Heart right ventricle (tissue), 16 donors: ENCODE results near the gene GPRASP3. TPM values are rescaled to one million over a fixed set of nuclear protein-coding genes. Genes with fewer than 3 reads are reported as not detected.

Experiments used
- ATAC-seq, 8 donors: fragments of 200-7000 bp; cut with Tn5 transposase; one replicate each; pipeline ENCODE4 v1.9.1; 2020; ENCODE audit warnings: mild to moderate bottlenecking in 8 of 8, moderate library complexity in 8 of 8, moderate number of reproducible peaks in 1 of 8
- DNase-seq, 2 donors: peaks; one replicate each; pipeline ENCODE4 v3.0.0-alpha.2; 2020
- H3K27ac ChIP-seq, 10 donors: fragments of 200-600 bp; sonication (generic) in 2 of 10; one replicate each; pipeline versions ENCODE4 v1.5.0 to v1.8.0; 2020 to 2022; ENCODE audit warnings: mild to moderate bottlenecking in 3 of 10
- H3K27me3 ChIP-seq, 7 donors: fragments of 200-600 bp; one replicate each; pipeline ENCODE4 v1.8.0; 2021 to 2022; ENCODE audit warnings: mild to moderate bottlenecking in 2 of 7
- H3K36me3 ChIP-seq, 9 donors: fragments of 200-600 bp; sonication (generic) in 1 of 9; one replicate each; pipeline versions ENCODE4 v1.5.0 to v1.8.0; 2020 to 2022; ENCODE audit warnings: mild to moderate bottlenecking in 2 of 9
- H3K4me1 ChIP-seq, 9 donors: fragments of 200-600 bp; sonication (generic) in 1 of 9; one replicate each; pipeline versions ENCODE4 v1.5.0 to v1.8.0; 2020 to 2022; ENCODE audit warnings: mild to moderate bottlenecking in 4 of 9
- H3K4me3 ChIP-seq, 10 donors: fragments of 200-600 bp; sonication (generic) in 2 of 10; one replicate each; pipeline versions ENCODE4 v1.5.0 to v1.8.0; 2020 to 2022; ENCODE audit warnings: mild to moderate bottlenecking in 7 of 10, moderate library complexity in 2 of 10
- H3K9me3 ChIP-seq, 11 donors: fragments of 200-600 bp in 10 of 11; sonication (generic) in 2 of 11; one replicate each; pipeline versions ENCODE4 v1.5.0 to v1.8.0; 2013 to 2022; ENCODE audit warnings: mild to moderate bottlenecking in 2 of 11, control low read depth in 1 of 11, moderate library complexity in 1 of 11
- CTCF ChIP-seq, 9 donors: fragments of 200-600 bp; sonication (generic) in 2 of 9; IDR thresholded peaks; one replicate each; pipeline versions ENCODE4 v1.5.0 to v1.8.0; 2021 to 2022; ENCODE audit warnings: antibody characterized with exemption in 9 of 9, mild to moderate bottlenecking in 5 of 9, moderate library complexity in 1 of 9
- WGBS, 2 donors: extraction: QIAGEN DNeasy Blood & Tissue Kit; methylation state at CpG; one replicate each; pipeline ENCODE4 v1.1.7; 2013; ENCODE audit warnings: inconsistent platforms in 1 of 2; 5-methylcytosine and 5-hydroxymethylcytosine counted together
- intact Hi-C, 10 donors: fragments of 100-400 bp; cut with DNase I; formaldehyde crosslinking; loops; one replicate each; pipeline versions ENCODE4 v1.11.1 to v1.14.2; 2022
- polyA plus RNA-seq, 2 donors: library from polyadenylated mRNA; stranded (reverse); fragments of 200-250 nt; gene quantifications; one replicate each; pipeline ENCODE4 v1.2.3, GENCODE V29; 2013
- total RNA-seq, 10 donors: library from RNA; stranded (reverse); fragmentation: NEBNext Ultra II Directional in 3 of 10; extraction: Animal tissue kit (Norgen Biotek cat#: 25700) in 3 of 10; gene quantifications; one replicate each; pipeline versions ENCODE4 v1.2.1 to v1.2.4, GENCODE V29; 2021 to 2023
- donor health status: Arrhythmogenic right ventricular cardiomyopathy.
- donor health status: ischemic (EF 13 %, LVEDD 7.1; RV severe dilation, severe dysfunction).
- donor health status: healthy with polysubstance abuse.
- donor health status: DM: no; HTN: yes; CAD: no.
- donor health status: DM: no; HTN: no; CAD: no.
- donor health status: ischemic (EF 25% LVEDD 6.9; RV normal size, moderate dysfunction).
- donor health status: ischemic (EF 25% LVEDD 5.7; RV mildly dilated, moderate dysfunction).
- donor health status: healthy.
- donor health status: DM: yes; HTN: yes; CAD: no.
- donor health status: Ischemic cardiomyopathy.
- donor health status: ischemic (EF 35%, LVEDD 5.7; RV mildly dilated, moderate dysfunction).
- donor health status: nonischemic (EF 11% LVEDD 7.7; RV severe dilation, severe dysfunction).
- donor health status: DM: yes; HTN: yes; CAD: no.
- donor health status: PGD.
- donor health status: ischemic (EF 29% LVEDD 5.4; RV normal size, mild dysfunction).
- donor health status: nonischemic (EF 23%, LVEDD 6.1; RV moderate dilation, normal function).

Gene GPRASP3
- total and polyA plus RNA-seq, 12 donors = 0.73 to 10.1 (median 6.6) TPM

- Histone ChIP-seq H3K9me3 (no peaks in the 10 kb centered on the region), H3K36me3 (no peaks in the 10 kb centered on the region), H3K4me3 (no peak overlapping the region), H3K27ac (peak overlapping the region in 2 of 10 donors; percentile 21 to 35), H3K4me1 (peaks cover 0 to 13% (median 7%) of the 10 kb centered on the region in 9 donors), H3K27me3 (no peaks in the 10 kb centered on the region)
- peak in 1 of 2 donors; percentile 29 for DNase-seq
- no peak for TF ChIP-seq CTCF (IDR thresholded peaks at IDR 0.05)
- intact Hi-C loops = loop anchor here in 1 of 10 donors (5.0 kb wide), 1 partner anchor 43 kb away; the partner anchor contains the start of gene GPRASP3
- ATAC-seq = peak in 7 of 8 donors; percentile 63 to 74 (median 72)
- 33 to 42% methylated on average over 2 of the region's 2 CpGs for WGBS, 2 donors
Observed at GRCh38 chrX:102765217-102765616, 44.7 kb downstream of the GPRASP3 start.

- Histone ChIP-seq H3K4me3 (no peak overlapping the region), H3K4me1 (peaks cover 0 to 13% (median 8%) of the 10 kb centered on the region in 9 donors), H3K9me3 (no peaks in the 10 kb centered on the region), H3K27me3 (no peaks in the 10 kb centered on the region), H3K27ac (peak overlapping the region in 3 of 10 donors; percentile 11 to 35 (median 21)), H3K36me3 (no peaks in the 10 kb centered on the region)
- intact Hi-C loops = loop anchor here in 1 of 10 donors (5.0 kb wide), 1 partner anchor 44 kb away; the partner anchor contains the start of gene GPRASP3
- DNase-seq = no peak
- ATAC-seq = peak in 1 of 8 donors; percentile 23
- TF ChIP-seq CTCF (IDR thresholded peaks at IDR 0.05) = no peak
- WGBS, 2 donors = 52 to 56% methylated on average over 4 of the region's 4 CpGs
Observed at GRCh38 chrX:102765809-102766208, 45.3 kb downstream of the GPRASP3 start.

GRCh38 chrX:102767287-102767686 lies 46.7 kb downstream of the GPRASP3 start:
- intact Hi-C loops = loop anchor here in 1 of 10 donors (5.0 kb wide), 1 partner anchor 45 kb away; the partner anchor contains the start of gene GPRASP3

More at GRCh38 chrX:102767287-102767686, 46.7 kb downstream of the GPRASP3 start:
- DNase-seq = no peak
- Histone ChIP-seq H3K27ac (no peak overlapping the region), H3K27me3 (no peaks in the 10 kb centered on the region), H3K4me3 (no peak overlapping the region), H3K9me3 (no peaks in the 10 kb centered on the region), H3K36me3 (no peaks in the 10 kb centered on the region), H3K4me1 (peaks cover 0 to 13% (median 8%) of the 10 kb centered on the region in 9 donors)
- 89 to 94% methylated on average over 1 of the region's 1 CpG for WGBS, 2 donors
- no peak for TF ChIP-seq CTCF (IDR thresholded peaks at IDR 0.05)
- ATAC-seq = no peak
